GOT3 (cell line): ENCODE results near the gene ATP1B1.
A peak's percentile ranks its signal among the peaks of the same experiment; 100 is the strongest.

Experiments
- DNase-seq: peaks from one replicate; lab custom pipeline; 2025; ENCODE audit warnings: mixed read lengths; lab: John Stamatoyannopoulos, UW

ATP1B1 gene

DNA sequence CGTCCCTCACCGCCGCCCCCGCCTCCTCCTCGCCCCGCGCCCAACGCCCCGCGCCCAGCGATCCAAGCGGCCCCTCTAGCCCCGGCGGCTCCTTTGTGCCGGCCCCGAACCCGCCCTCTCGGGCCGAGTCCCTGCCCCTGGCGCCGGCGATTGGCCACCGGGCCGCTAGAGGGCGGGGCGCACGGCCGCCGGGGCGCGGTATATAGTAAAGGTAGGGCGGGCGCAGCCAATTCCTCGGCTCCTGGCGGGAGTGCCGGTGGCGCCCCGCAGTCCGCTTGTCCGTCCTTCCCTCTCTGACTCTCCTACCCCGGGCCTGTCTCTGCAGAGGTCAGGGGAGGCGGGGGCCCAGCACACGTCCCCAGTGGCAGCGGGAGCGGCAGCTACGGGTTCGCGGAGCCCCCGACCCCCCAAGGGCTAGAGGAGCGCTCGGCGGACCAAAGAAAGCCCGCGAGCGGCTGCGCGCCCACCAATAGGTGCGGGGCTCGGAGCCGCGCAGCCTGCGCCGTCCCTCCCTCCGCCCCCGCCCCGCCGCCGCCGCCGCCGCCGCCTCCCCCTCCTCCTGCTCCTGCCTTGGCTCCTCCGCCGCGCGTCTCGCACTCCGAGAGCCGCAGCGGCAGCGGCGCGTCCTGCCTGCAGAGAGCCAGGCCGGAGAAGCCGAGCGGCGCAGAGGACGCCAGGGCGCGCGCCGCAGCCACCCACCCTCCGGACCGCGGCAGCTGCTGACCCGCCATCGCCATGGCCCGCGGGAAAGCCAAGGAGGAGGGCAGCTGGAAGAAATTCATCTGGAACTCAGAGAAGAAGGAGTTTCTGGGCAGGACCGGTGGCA is at the start of gene ATP1B1:
TSS of gene ATP1B1 (plus strand) at position 596 of the 826 bp plus-strand sequence. CDS start at position 736, 140 bp downstream.
- peak; percentile 79 for DNase-seq

DNA sequence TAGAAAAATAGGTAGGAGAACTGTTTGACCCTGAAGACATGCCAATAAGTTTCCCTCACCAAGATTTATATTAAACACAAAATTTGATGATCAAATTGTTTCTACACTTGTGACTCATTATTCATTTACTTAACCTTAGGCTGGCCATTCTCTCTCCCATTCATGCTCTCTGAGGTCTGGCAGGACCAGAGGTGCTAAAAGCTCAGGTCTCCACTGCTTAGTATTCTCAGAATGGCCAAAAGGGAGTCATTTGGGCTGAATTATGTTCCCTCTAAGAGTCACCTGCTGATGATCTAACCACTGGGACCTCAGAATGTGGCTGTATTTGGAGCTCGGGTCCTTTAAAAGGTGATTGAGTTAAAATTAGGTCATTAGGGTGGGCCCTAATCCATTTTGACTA is 47.1 kb upstream of the ATP1B1 start:
- DNase-seq: no peak

- no peak for DNase-seq
Observed at GRCh38 chr1:169060043-169060722, 46.3 kb upstream of the ATP1B1 start.

DNA sequence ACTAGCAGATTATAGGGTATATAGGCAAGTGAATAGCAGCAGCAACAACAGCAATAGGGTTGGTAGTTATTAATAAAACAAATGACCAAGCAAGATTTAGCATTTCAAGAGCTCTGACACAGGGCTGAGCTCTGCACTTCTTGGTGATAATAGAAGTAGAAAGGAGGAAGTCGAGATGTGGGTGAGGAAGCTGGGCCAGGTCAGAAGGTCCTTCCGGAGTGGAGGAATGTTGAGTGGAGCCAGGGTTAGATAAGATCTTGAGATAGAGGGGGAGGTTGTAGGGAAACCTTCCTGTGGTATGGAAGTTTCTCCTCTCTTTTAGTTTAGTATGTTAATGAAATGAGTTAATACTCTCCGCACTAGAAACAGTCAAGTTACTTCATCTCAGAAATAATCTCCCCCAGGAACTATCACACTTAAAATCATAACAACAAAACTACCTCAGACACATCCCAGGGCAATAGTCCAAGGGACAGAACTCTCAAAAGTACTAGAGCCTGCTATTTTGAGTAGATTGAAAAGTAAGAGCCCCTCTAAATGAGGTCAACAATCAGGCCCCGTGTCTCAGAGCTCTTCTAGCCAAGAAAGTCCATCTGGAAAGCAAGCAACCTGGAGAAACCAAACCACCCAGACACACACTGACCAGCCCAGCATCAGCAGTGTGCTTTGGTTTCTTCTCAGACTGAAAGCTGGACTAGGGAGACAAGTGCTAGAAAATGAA is 45.4 kb upstream of the ATP1B1 start:
- DNase-seq: no peak

GRCh38 chr1:169062152-169062551 is 44.3 kb upstream of the ATP1B1 start:
- no peak for DNase-seq

DNA sequence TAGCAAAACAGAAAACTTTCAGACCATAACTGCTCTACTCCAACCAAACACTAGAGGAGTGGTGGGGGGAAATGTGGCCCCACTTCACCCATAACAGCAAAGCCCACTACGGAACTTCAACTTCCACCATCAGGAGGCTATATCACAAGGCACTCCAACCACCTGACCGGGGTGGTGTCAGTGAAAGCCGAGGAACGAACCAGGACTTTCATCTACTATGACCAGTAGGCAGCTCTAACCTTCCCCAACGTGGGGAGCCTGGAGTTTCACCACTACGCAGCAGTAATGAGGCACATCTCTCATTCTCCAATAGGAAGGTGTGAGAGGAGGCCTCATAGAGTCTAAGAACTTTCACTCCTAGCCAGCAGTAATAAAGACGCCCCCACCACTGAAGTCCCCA is 42.4 kb upstream of the ATP1B1 start:
- DNase-seq: no peak

- DNase-seq: no peak
Observed at GRCh38 chr1:169070547-169070946, 35.9 kb upstream of the ATP1B1 start.

DNA sequence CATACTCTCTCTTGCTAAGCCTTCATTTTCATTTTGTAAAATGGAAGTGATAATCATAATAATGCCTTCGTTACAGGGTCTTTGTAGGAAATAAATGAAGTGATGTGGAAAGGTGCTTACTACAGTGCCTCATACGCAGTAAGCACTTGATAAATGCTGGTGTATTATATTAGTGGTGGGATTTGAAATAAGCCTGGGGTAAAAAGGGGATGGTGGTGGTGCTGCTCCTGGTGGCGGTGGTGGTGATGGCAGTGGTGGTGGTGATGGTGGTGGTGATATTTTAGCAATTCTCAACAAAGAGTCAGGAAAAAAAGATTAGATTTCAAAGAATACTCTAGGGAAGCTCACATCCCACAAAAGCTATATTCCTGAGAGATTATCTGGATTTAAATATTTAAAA is 35.5 kb upstream of the ATP1B1 start:
- DNase-seq: no peak

DNA sequence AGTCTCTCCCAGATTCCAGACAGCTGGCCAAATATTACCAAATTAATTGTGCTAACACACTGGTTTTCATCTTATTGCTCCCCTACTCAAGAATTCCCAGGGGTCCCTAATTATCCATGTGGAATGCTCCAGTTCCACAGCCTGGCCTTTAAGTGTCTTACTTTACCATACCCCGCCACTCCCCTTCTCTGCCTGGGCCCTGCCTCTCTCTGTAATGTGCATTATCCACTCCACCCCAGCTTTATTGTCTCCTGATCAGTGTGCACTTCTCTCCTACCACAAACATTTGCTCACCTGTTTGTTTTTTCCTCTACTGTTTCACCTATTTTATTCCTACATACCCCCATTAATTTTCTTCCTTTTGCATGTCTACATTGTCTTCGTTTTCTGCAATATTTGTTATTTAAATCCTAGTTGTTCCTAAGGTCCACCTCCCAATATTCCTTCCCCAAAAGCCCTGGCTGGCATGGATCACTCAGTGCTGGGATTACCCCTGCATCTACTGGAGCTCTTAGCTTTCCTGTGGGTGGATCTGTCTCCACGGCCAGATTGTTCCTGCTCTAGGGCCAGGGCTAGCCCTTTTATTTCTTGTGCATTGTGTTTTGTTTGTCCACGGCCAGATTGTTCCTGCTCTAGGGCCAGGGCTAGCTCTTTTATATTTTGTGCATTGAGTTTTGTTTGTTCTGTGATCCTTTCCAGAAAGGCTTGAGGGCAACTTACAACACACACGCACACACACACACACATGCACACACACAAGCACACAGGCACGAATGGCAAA is 33.4 kb upstream of the ATP1B1 start:
- DNase-seq: no peak

- no peak for DNase-seq
Observed at GRCh38 chr1:169078163-169078883, 28.2 kb upstream of the ATP1B1 start.

GRCh38 chr1:169081503-169082123 is 24.9 kb upstream of the ATP1B1 start:
- no peak for DNase-seq

DNA sequence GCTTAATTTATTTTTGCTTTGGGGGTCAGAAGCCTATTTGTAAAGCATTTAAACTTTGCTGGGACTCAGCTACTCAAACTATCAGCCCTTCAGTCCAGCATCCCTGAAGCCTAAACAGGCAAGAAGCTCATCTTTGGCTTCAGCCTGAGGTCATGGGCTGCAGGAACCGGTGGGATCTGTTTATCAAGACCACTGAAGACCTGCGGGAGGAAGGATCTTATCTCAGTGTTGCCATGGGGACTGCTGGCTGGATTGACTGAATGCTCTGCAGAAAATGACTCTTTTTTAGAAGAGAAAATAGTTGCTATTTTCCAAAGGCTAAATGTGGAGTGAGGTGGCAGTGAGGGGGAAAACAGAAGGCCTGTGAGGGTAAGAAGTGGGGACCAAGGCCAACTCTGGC is 20.6 kb upstream of the ATP1B1 start:
- no peak for DNase-seq

DNA sequence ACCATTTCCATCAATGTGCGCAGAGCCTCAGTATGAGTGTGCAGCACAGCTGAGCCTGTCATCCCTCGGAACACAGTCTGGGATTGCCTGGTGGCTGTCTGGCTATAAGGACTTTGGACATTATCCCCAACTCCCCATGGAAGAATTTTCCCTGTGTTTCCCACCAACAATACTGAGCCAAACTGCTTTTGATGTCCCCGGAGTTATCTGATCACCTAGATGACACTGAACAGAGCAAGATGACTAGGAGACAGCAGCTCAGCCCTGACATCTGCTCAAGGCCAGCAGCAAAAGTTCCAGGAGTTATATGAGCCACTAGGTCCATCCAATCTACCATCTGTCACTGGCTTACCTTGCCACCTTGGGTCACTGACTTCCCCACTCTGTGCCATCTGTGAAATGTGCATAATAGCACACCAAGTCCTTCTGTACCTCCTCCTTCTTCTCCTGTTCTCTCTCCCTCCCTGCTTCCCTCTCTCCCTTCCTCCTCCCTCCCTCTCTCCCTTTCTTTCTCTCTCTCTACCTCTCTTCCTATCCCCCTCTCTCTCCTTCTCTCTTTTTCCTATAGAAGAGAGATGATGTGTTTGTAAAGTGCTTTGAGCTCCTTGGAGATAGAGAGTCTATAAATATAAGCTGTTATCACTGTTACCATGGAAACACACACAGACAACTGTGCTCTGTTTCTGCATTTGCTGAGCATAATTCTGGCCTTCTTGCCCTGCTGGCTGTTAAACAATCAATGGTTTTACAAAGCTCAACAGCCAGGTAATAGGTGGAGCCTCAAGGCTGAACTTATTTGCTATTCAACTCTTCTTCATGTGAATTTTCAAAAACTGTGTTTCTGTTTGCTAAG is 19.7 kb upstream of the ATP1B1 start:
- DNase-seq: no peak

DNA sequence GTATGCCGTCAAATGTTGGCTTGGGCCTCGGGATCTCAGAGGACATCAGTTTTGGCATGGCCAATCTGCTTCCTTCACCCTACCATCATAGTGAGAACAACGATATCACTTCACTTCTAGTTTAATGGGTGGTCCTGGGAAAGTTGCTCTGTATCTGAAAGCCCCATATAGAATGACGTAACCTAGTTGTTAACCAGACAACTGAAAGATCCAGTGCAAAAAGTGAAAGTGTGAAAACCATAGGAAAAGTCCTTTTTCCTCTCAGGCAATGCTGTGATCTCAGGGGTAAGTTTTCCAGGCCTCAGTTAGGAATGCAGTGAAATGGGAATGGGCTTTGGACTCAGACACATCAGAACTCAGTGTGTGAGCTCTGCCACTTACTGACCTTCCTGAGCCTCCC is 18.6 kb upstream of the ATP1B1 start:
- DNase-seq: no peak

DNA sequence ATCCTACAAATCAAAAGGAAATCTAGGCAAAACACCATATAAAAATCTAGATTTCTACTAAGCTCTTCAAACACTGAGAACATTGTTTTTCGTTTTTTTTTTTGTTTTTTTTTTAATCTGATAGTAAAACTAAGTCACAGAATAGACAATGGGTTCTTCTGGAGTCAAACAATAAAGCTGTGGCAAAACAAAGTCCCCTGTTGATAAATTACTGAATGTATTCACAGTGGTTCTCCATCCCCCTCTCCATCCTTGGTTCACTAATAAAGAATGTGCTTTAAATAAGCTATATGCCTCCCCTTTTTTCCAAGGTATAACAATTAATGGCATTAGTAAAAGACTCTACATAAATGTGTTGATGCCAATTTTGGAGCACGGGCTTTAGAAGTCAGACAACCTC is 16.7 kb upstream of the ATP1B1 start:
- no peak for DNase-seq

GRCh38 chr1:169090308-169090899 is 16.1 kb upstream of the ATP1B1 start:
- no peak for DNase-seq

DNA sequence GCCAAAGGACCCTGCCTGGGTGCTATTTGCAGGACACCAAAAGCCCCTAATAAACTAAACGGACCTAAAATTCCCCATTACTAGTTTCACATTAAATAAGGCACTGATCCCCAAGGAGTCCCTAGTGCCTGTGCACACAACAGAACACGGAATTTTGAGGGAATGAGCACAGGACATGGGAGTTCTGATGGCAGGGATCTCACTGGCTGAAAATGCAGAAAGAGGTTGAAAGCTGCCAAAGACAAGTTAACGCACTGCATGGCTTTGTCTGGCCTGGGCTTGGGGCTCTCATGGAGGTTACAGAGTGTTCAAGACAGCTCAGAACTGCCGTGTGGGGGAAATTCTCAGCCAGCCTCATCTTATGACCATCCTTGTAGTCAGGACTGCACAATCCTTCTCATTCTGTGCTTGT is 15.6 kb upstream of the ATP1B1 start:
- DNase-seq: no peak

DNA sequence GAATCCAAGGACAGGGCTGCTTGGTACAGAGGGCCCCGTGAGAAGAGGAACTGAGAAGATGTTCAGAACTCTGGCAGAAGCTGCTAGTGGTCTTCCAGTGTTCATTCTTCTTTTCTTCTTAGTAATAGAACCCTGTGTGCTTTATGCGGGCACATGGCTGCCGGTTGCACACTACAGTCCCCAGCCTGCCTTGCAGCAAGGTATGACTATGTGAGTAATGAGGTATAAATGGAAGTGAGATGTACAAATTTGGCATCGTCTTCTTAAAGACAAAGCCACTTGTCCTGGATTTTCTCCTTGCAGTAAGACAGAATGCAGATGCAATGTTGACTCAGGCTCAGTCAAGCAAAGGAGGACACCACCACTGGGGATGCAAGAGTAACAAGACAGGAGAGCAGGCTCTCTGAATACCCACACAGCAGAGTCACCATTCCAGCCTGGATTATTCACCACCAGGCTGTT is 15.0 kb upstream of the ATP1B1 start:
- DNase-seq: no peak

- DNase-seq: no peak
Observed at GRCh38 chr1:169092399-169092798, 14.1 kb upstream of the ATP1B1 start.
